Stimulated activated naive CD8-positive, alpha-beta T cell treated with anti-CD3 and anti-CD28 coated beads, Interleukin-15, amount 100 ng/mL, for 72 hours (primary cell): Measurements from ENCODE around the gene CHKA.
A peak's percentile ranks its signal among the peaks of the same experiment; 100 is the strongest.

ENCODE experiments used
- ATAC-seq: fragments of 150-1000 bp; cut with Tn5 transposase; 2 replicates; pipeline ENCODE4 v1.10.0; 2021; ENCODE audit warnings: mild to moderate bottlenecking, moderate library complexity
- DNase-seq, 2 donors: peaks; one replicate each; pipeline ENCODE4 v3.0.0; 2021 to 2022
- H3K27ac Mint-ChIP-seq, 2 donors: one replicate each; pipeline ENCODE4 v1.8.0; 2022; ENCODE audit warnings: mild to moderate bottlenecking in 2 of 2, mixed read lengths in 2 of 2, moderate library complexity in 2 of 2
- H3K27me3 Mint-ChIP-seq: one replicate; pipeline ENCODE4 v1.8.0; 2022; ENCODE audit warnings: mixed read lengths
- H3K4me1 Mint-ChIP-seq: one replicate; pipeline ENCODE4 v1.8.0; 2022; ENCODE audit warnings: mild to moderate bottlenecking, mixed read lengths
- H3K4me3 Mint-ChIP-seq, 2 donors: one replicate each; pipeline ENCODE4 v1.8.0; 2022; ENCODE audit warnings: mild to moderate bottlenecking in 2 of 2, mixed read lengths in 2 of 2, moderate library complexity in 1 of 2
- H3K9me3 Mint-ChIP-seq, 2 donors: one replicate each; pipeline ENCODE4 v1.8.0; 2022; ENCODE audit warnings: mixed read lengths in 2 of 2

Gene CHKA

GRCh38 chr11:68028802-68029545, 92.2 kb downstream of the CHKA start:
- Mint-ChIP-seq H3K27ac (no peak overlapping the region), H3K4me1 (peaks cover 54% of the 10 kb centered on the region), H3K27me3 (no peaks in the 10 kb centered on the region), H3K4me3 (peak overlapping the region; percentile 93 to 97), H3K9me3 (peaks cover 0 to 12% of the 10 kb centered on the region in 2 donors)
- ATAC-seq (no peak), DNase-seq (no peak)

GRCh38 chr11:68027667-68028066, 93.5 kb downstream of the CHKA start:
- H3K4me3 Mint-ChIP-seq = no peak overlapping the region
- H3K27me3 Mint-ChIP-seq = no peaks in the 10 kb centered on the region
- DNase-seq = no peak
- no peak overlapping the region for H3K27ac Mint-ChIP-seq
- no peak for ATAC-seq
- H3K9me3 Mint-ChIP-seq = peaks cover 0 to 12% of the 10 kb centered on the region in 2 donors
- peaks cover 54% of the 10 kb centered on the region for H3K4me1 Mint-ChIP-seq

GRCh38 chr11:68026391-68027105, 94.6 kb downstream of the CHKA start:
- Mint-ChIP-seq H3K27ac (no peak overlapping the region), H3K27me3 (no peaks in the 10 kb centered on the region), H3K9me3 (peaks cover 0 to 12% of the 10 kb centered on the region in 2 donors), H3K4me1 (peaks cover 49% of the 10 kb centered on the region), H3K4me3 (peak overlapping the region in 1 of 2 donors; percentile 21)
- ATAC-seq (no peak), DNase-seq (no peak)

DNA sequence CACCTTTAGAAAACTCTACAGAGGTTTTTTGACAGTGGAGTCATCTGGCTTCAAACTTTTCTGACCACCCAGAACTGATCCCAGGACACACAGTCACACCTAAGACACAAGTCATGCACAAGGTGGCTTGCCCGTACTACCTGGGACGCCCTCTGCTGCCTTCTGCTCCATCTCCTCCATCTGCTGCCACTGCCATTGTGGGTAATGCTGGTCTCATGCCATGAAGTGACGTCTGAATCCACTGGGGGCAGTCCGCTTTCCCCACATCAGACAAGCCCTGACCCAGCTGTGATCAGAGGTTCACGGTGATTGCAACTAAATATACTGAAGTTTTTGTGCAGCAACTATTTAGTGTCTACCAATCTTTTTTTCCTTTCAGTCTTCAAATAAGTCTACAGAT, 96.1 kb downstream of the CHKA start:
- H3K27ac Mint-ChIP-seq = peak overlapping the region in 1 of 2 donors; percentile 30

DNA sequence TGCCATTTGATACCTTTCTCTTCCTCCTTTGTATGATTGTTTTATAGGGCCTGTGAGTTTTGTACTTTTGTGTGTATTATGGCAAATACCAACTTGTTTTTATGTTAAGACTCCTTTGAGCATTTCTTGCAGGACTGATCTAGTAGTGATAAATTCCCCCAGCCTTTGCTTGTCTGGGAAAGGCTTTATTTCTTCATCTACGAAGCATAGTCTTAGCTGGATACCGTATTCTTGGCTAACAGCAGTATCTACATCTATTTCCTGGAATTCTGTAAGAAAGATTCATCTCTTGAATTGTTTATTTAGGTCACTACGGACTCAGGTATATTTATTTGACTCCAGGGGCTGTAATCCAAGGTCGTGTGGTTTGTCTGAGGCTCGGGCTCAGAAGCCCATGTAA, 96.7 kb downstream of the CHKA start:
- DNase-seq = no peak
- peaks cover 29% of the 10 kb centered on the region for H3K4me1 Mint-ChIP-seq
- H3K27me3 Mint-ChIP-seq = no peaks in the 10 kb centered on the region
- no peak overlapping the region for H3K4me3 Mint-ChIP-seq
- H3K9me3 Mint-ChIP-seq = peaks cover 0 to 12% of the 10 kb centered on the region in 2 donors
- H3K27ac Mint-ChIP-seq = no peak overlapping the region
- no peak for ATAC-seq

More for the DNA sequence above, 96.1 kb downstream of the CHKA start:
- no peaks in the 10 kb centered on the region for H3K27me3 Mint-ChIP-seq
- ATAC-seq (peak; percentile 44), DNase-seq (no peak)
- H3K4me3 Mint-ChIP-seq = no peak overlapping the region
- peaks cover 0 to 12% of the 10 kb centered on the region in 2 donors for H3K9me3 Mint-ChIP-seq
- H3K4me1 Mint-ChIP-seq = peaks cover 35% of the 10 kb centered on the region

DNA sequence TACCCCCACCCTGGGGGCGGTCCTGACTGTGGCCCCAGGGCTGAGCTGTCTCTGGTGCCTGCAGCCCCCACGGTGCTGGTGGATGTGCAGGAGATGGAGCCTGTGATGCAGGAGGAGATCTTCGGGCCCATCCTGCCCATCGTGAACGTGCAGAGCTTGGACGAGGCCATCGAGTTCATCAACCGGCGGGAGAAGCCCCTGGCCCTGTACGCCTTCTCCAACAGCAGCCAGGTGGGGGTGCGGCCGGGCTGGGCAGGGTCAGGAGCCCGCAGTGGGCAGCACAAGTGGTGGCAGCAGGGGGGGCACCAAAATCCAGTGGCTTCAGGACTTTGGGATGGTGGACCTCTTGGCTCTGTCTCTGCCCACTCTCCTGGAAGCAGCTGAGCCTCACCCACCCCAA, 98.7 kb downstream of the CHKA start:
- Mint-ChIP-seq H3K27ac (no peak overlapping the region), H3K4me3 (no peak overlapping the region), H3K27me3 (no peaks in the 10 kb centered on the region), H3K4me1 (peaks cover 13% of the 10 kb centered on the region), H3K9me3 (peaks cover 0 to 12% of the 10 kb centered on the region in 2 donors)
- DNase-seq = no peak
- no peak for ATAC-seq

DNA sequence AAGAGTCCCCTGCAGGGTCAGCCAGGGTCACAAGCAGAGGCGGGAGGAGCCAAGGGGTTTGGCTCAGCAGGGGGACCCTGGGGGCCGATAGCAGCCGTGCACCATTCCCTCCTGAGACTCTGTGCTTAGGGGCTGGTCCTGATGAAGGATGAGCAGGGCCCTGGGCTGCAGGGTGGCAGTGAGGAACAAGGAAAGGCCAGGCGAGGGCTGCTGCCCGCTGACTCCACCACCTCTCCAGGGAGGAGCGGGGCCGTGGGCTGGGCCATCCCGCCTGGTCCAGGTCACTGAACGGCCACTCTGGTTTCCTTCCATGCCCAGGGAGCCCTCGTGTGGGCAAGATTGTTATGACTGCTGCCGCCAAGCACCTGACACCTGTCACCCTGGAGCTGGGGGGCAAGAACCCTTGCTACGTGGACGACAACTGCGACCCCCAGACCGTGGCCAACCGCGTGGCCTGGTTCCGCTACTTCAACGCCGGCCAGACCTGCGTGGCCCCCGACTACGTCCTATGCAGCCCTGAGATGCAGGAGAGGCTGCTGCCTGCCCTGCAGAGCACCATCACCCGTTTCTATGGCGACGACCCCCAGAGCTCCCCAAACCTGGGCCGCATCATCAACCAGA, 99.9 kb downstream of the CHKA start:
- H3K9me3 Mint-ChIP-seq = peaks cover 0 to 12% of the 10 kb centered on the region in 2 donors
- no peak overlapping the region for H3K4me3 Mint-ChIP-seq
- no peak for DNase-seq
- no peak overlapping the region for H3K27ac Mint-ChIP-seq
- no peaks in the 10 kb centered on the region for H3K27me3 Mint-ChIP-seq
- peaks cover 7% of the 10 kb centered on the region for H3K4me1 Mint-ChIP-seq
- ATAC-seq = no peak

DNA sequence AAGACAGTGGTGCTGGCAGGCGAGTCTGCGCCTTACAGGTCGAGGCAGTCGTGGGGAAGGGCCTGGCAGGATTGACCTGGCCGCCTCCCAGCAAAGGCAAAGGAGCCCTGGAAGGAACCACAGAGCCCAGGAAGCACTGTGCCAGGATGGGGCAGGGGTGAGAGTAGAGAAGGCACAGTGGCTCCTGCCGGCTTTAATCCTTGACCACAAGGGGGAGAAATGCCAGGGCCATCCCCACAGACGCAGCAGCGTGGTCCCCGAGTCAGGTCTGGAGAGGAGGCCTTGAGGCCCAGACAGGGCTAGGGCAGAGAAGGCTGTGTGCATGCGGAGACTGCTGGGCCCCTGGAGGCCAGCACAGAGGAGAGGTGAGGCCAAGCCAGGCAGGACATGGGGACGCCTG, 100.6 kb downstream of the CHKA start:
- no peak overlapping the region for H3K4me3 Mint-ChIP-seq

GRCh38 chr11:68019486-68019885, 101.7 kb downstream of the CHKA start:
- no peak for DNase-seq
- H3K4me1 Mint-ChIP-seq = no peaks in the 10 kb centered on the region
- no peak overlapping the region for H3K4me3 Mint-ChIP-seq
- ATAC-seq = no peak
- H3K9me3 Mint-ChIP-seq = peaks cover 0 to 2% of the 10 kb centered on the region in 2 donors
- no peaks in the 10 kb centered on the region for H3K27me3 Mint-ChIP-seq
- H3K27ac Mint-ChIP-seq = no peak overlapping the region

More for the DNA sequence above, 100.6 kb downstream of the CHKA start:
- Mint-ChIP-seq H3K27me3 (no peaks in the 10 kb centered on the region), H3K4me1 (peaks cover 4% of the 10 kb centered on the region), H3K9me3 (peaks cover 0 to 12% of the 10 kb centered on the region in 2 donors), H3K27ac (no peak overlapping the region)
- DNase-seq = no peak
- ATAC-seq = no peak

DNA sequence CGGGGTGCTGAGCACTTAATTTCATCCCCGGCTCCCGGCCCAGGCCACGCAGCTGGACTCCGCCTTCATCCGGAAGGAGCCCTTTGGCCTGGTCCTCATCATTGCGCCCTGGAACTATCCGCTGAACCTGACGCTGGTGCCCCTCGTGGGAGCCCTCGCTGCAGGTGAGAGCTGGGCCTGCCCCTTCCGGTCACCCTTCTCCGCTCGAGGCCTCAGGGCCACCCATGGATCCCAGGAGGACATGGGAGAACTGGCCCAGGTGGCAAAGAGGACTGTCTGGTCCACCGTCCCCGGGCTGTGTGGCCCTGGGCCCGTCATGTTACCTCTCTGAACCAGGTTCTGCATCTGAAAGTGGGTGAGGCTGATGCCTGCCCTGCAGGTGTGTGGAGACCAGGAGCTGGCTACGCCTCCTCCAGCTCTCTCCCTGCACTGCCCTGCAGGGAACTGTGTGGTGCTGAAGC, 102.4 kb downstream of the CHKA start:
- ATAC-seq = no peak
- Mint-ChIP-seq H3K9me3 (no peaks in the 10 kb centered on the region), H3K27ac (no peak overlapping the region), H3K4me1 (no peaks in the 10 kb centered on the region), H3K27me3 (no peaks in the 10 kb centered on the region), H3K4me3 (no peak overlapping the region)
- no peak for DNase-seq

DNA sequence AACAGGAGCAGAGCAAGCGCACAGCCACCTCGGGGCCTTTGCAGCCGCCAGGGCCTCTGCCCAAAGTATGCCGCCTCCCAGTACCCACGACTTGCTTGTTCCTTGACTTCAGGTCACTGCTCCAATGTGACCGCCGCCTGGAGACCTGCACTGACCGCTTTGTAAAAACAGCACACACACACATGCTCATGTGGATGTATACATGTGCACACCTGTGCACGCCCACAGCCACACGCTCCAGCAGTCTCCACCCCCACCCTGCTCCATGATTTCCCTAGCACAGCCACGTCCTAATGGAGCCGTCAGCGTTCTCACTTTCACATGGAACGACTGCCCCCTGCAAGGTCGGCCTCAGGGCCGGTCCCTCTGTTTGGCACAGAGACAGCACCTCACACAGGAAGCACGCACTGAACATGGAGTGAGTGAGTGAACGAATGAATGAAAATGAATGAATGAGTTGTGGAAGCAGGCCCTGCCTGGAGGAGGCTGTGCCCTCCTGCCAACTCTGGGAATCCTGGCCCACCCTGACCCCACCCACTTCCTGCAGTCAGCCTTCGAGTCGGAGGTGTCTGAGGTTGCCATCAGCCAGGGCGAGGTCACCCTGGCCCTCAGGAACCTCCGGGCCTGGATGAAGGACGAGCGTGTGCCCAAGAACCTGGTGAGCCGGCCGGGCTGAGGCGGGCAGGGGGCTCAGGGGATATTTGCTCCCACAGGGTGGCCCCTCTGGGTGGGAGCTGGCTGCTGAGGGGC, 103.0 kb downstream of the CHKA start:
- DNase-seq = no peak
- Mint-ChIP-seq H3K27me3 (no peaks in the 10 kb centered on the region), H3K9me3 (no peaks in the 10 kb centered on the region), H3K27ac (no peak overlapping the region), H3K4me1 (no peaks in the 10 kb centered on the region), H3K4me3 (no peak overlapping the region)
- no peak for ATAC-seq

DNA sequence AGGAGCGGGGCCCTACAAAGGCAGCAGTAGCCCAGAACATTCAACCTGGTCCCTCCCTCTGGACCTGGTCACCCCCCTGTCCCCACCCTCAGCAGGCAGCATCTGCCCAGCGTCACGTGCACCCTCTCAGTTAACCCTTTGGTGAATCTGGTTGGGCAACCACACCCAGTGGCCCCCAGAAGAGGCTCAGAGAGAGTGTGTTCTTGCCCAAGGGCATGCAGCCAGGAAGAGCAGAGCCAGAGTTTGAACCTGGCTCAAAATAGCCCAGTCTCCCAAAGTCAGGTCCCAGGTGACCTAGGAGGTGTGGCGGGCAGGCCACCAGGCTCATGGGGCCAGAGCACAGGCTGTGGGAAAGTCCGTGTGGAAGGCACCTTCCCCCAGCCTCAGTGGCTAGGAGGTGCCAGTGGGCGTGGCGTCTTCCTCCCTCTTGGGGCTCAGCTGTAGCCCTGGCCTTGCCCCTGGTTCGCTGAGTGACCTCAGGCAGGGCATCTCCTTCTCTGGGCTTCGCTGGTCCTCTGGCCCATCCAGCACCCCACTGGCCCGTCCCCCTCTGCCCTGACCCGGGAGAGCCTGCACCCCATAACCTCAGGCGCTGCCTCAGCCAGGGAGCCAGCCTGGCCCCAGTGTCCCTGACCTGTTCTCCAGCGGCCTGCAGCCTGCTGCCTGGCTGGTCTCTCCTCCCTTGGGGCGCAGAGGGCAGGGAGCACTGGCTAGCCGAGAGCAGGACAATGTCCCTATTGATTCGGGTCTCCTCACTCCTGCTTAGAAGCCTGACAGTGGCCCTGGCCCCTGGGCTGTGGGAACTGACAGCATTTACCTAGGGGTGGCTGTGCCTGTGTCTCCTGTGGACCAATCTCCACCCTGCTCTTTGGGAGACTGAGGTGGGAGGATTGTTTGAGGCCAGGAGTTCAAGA, 104.0 kb downstream of the CHKA start:
- Mint-ChIP-seq H3K4me1 (no peaks in the 10 kb centered on the region), H3K4me3 (no peak overlapping the region), H3K27ac (peak overlapping the region in 1 of 2 donors; percentile 38), H3K27me3 (no peaks in the 10 kb centered on the region), H3K9me3 (no peaks in the 10 kb centered on the region)
- DNase-seq (no peak), ATAC-seq (no peak)

- no peak for DNase-seq
These were observed 104.9 kb downstream of the CHKA start for GRCh38 chr11:68016161-68016903.

GRCh38 chr11:68015467-68015866, 105.7 kb downstream of the CHKA start:
- no peak overlapping the region for H3K4me3 Mint-ChIP-seq
- ATAC-seq = no peak
- H3K4me1 Mint-ChIP-seq = no peaks in the 10 kb centered on the region
- DNase-seq = no peak
- no peak overlapping the region for H3K27ac Mint-ChIP-seq
- H3K27me3 Mint-ChIP-seq = peaks cover 5% of the 10 kb centered on the region
- no peaks in the 10 kb centered on the region for H3K9me3 Mint-ChIP-seq

More at GRCh38 chr11:68016161-68016903, 104.9 kb downstream of the CHKA start:
- Mint-ChIP-seq H3K27me3 (no peaks in the 10 kb centered on the region), H3K4me3 (no peak overlapping the region), H3K4me1 (no peaks in the 10 kb centered on the region), H3K27ac (no peak overlapping the region), H3K9me3 (no peaks in the 10 kb centered on the region)
- no peak for ATAC-seq
